Loucy (cell line): Measurements from ENCODE around the gene TMEM240.

Source experiments
- H2AFZ ChIP-seq: fragments of 200-600 bp; sonication (generic); 2 replicates; pipeline ENCODE4 v1.6.0; 2016; ENCODE audit warnings: antibody characterized with exemption, mild to moderate bottlenecking, low read length, moderate library complexity
- H3F3A ChIP-seq: fragments of 200-600 bp; 2 replicates; pipeline ENCODE4 v1.6.0; 2016; ENCODE audit warnings: antibody characterized with exemption, low read depth, mild to moderate bottlenecking
- H3K27me3 ChIP-seq: fragments of 200-600 bp; sonication (generic); 2 replicates; pipeline ENCODE4 v1.6.1; 2014; ENCODE audit warnings: low read length, mild to moderate bottlenecking; ENCODE audit not compliant: insufficient read depth, poor library complexity, severe bottlenecking
- H3K36me3 ChIP-seq: fragments of 200-600 bp; sonication (generic); 2 replicates; pipeline ENCODE4 v1.6.1; 2016; ENCODE audit warnings: low read length; ENCODE audit not compliant: insufficient read depth
- H3K4me1 ChIP-seq: fragments of 200-600 bp; sonication (generic); 2 replicates; pipeline ENCODE4 v1.5.1; 2014; ENCODE audit warnings: low read length, mild to moderate bottlenecking; ENCODE audit not compliant: insufficient read depth, poor library complexity, severe bottlenecking
- H3K4me2 ChIP-seq: fragments of 200-600 bp; sonication (generic); 2 replicates; pipeline ENCODE4 v1.6.0; 2014; ENCODE audit warnings: antibody characterized with exemption, low read length, low read depth, mild to moderate bottlenecking; ENCODE audit not compliant: poor library complexity, severe bottlenecking
- H3K4me3 ChIP-seq: fragments of 200-600 bp; sonication (generic); 2 replicates; pipeline ENCODE4 v1.5.1; 2014; ENCODE audit warnings: low read length, mild to moderate bottlenecking, mixed read lengths; ENCODE audit not compliant: poor library complexity, severe bottlenecking
- H3K79me2 ChIP-seq: fragments of 200-600 bp; sonication (generic); 2 replicates; pipeline ENCODE4 v1.6.1; 2014; ENCODE audit warnings: low read length; ENCODE audit not compliant: insufficient read depth
- H3K9ac ChIP-seq: fragments of 200-600 bp; sonication (generic); 2 replicates; pipeline ENCODE4 v1.6.0; 2014; ENCODE audit warnings: mild to moderate bottlenecking, low read depth, low read length, moderate library complexity; ENCODE audit not compliant: poor library complexity, severe bottlenecking
- H3K9me2 ChIP-seq: fragments of 200-600 bp; sonication (generic); replicated peaks from 2 replicates; pipeline ENCODE4 v1.6.1; 2016; ENCODE audit warnings: low read depth, low read length, mixed read lengths
- H3K9me3 ChIP-seq: fragments of 200-600 bp; sonication (generic); 2 replicates; pipeline ENCODE4 v1.6.1; 2014; ENCODE audit warnings: mild to moderate bottlenecking, antibody characterized with exemption, low read length, low read depth; ENCODE audit not compliant: insufficient read depth
- H4K20me1 ChIP-seq: fragments of 200-600 bp; sonication (generic); 2 replicates; pipeline ENCODE4 v1.6.0; 2014; ENCODE audit warnings: antibody characterized with exemption, low read length, mild to moderate bottlenecking; ENCODE audit not compliant: insufficient read depth, poor library complexity, severe bottlenecking
- CTCF ChIP-seq: fragments of 200-600 bp; sonication (generic); conservative IDR thresholded peaks from 2 replicates; pipeline ENCODE4 v1.5.1; 2014; ENCODE audit warnings: mild to moderate bottlenecking, antibody characterized with exemption, low read length
- EZH2phosphoT487 ChIP-seq: fragments of 200-600 bp; IDR thresholded peaks from 2 replicates; pipeline ENCODE4 v1.6.1; 2018; ENCODE audit warnings: antibody characterized with exemption, mild to moderate bottlenecking, moderate library complexity, borderline replicate concordance

Gene TMEM240

DNA sequence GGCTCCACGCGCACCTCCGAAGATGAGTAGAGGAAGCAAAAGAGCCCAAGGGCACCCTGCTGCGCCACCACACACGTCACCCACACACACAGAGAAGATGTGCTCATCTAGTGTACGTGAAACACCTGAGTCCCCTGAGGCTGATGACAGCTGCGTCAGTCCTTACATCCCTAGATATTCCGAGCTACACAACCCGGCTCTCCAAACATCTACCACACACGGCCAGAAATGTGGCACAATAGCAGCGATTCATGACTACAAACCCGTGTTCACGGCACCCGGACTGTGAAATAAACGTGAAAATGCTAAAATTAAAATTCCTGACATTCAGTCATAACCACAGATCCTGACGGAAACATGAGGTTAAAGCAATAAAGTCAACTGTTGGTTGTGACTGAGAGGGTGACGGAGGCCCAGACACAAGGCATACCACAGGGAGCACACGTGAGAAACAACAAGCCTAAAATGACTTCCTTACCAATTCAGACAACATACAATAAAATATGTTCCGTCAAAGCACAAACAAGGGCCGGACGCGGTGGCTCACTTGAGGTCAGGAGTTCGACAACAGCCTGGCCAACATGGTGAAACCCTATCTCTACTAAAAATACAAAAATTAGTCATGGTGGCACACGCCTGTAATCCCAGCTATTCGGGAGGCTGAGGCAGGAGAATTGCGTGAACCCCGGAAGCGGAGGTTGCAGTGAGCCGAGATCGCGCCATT, 26.9 kb upstream of the TMEM240 start:
- no peak overlapping the region for H3K9ac ChIP-seq
- H3K4me2 ChIP-seq = peak overlapping the region; percentile 25
- H3K36me3 ChIP-seq = peaks cover 36% of the 10 kb centered on the region; the same call in 1 of the 2 replicates
- peaks cover 57% of the 10 kb centered on the region for H4K20me1 ChIP-seq
- no peak for TF ChIP-seq CTCF
- TF ChIP-seq EZH2phosphoT487 = no peak
- no peaks in the 10 kb centered on the region for H3K9me2 ChIP-seq
- no peak overlapping the region for H2AFZ ChIP-seq
- H3F3A ChIP-seq = no peaks in the 10 kb centered on the region
- H3K79me2 ChIP-seq = peaks cover 80% of the 10 kb centered on the region
- no peaks in the 10 kb centered on the region for H3K27me3 ChIP-seq
- H3K4me1 ChIP-seq = peaks cover 25% of the 10 kb centered on the region
- no peak overlapping the region for H3K4me3 ChIP-seq
- no peaks in the 10 kb centered on the region for H3K9me3 ChIP-seq

DNA sequence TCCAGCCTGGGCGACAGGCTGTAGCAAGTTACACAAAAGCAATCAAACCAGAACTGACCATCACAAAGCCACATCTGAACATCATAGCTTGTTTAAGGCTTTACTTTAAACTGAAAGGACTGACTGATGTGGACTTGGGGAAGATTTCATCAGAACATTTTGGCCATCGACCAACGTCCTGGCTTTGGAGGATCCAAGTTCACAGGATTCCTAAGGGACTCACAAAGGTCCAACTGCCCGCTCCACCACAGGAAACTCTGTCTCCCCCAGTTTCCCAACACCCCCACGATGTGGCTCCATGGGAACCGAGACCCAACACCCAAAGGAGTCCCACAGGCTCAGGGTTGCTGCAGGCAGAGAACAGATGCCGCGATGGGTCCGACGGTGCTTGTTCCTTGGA, 24.9 kb upstream of the TMEM240 start:
- no peak overlapping the region for H2AFZ ChIP-seq
- H3K9me3 ChIP-seq = no peaks in the 10 kb centered on the region
- no peaks in the 10 kb centered on the region for H3K9me2 ChIP-seq
- H3K4me1 ChIP-seq = peaks cover 16% of the 10 kb centered on the region
- H3K4me3 ChIP-seq = no peak overlapping the region
- no peaks in the 10 kb centered on the region for H3F3A ChIP-seq
- H3K27me3 ChIP-seq = no peaks in the 10 kb centered on the region
- peaks cover 61% of the 10 kb centered on the region for H3K79me2 ChIP-seq
- peaks cover 50% of the 10 kb centered on the region; the same call in 1 of the 2 replicates for H3K36me3 ChIP-seq
- peaks cover 48% of the 10 kb centered on the region for H4K20me1 ChIP-seq
- TF ChIP-seq EZH2phosphoT487 = no peak
- no peak for TF ChIP-seq CTCF
- H3K9ac ChIP-seq = no peak overlapping the region
- H3K4me2 ChIP-seq = no peak overlapping the region

GRCh38 chr1:1564268-1564667, 23.8 kb upstream of the TMEM240 start:
- no peak overlapping the region for H3K4me2 ChIP-seq
- no peak for TF ChIP-seq CTCF
- TF ChIP-seq EZH2phosphoT487 = no peak
- H3K9me2 ChIP-seq = no peaks in the 10 kb centered on the region
- no peaks in the 10 kb centered on the region for H3K27me3 ChIP-seq
- no peaks in the 10 kb centered on the region for H3K9me3 ChIP-seq
- H3K79me2 ChIP-seq = peaks cover 50% of the 10 kb centered on the region
- peaks cover 37% of the 10 kb centered on the region for H4K20me1 ChIP-seq
- H2AFZ ChIP-seq = no peak overlapping the region
- H3K9ac ChIP-seq = no peak overlapping the region
- no peak overlapping the region for H3K4me3 ChIP-seq
- no peaks in the 10 kb centered on the region for H3F3A ChIP-seq
- peaks cover 5% of the 10 kb centered on the region for H3K4me1 ChIP-seq
- peaks cover 54% of the 10 kb centered on the region; the same call in 1 of the 2 replicates for H3K36me3 ChIP-seq
